Transverse colon (tissue), 3 donors: ENCODE results near the gene XYLT1.

Experiments used
- CTCF ChIP-seq, 5 experiments: fragments of 200-600 bp in 3 of 5; fragments of 450-650 bp in 2 of 5; sonication (generic) in 3 of 5; IDR thresholded peaks; 1 replicate in 2 of 5; 2 replicates in 3 of 5; pipeline ENCODE4 v1.5.1; 2016 to 2017; ENCODE audit warnings: antibody characterized with exemption in 5 of 5, inconsistent platforms in 3 of 5, mild to moderate bottlenecking in 2 of 5, moderate library complexity in 1 of 5
- POLR2A ChIP-seq: fragments of 450-650 bp; IDR thresholded peaks from one replicate; pipeline ENCODE4 v1.6.1; 2016; ENCODE audit warnings: antibody characterized with exemption, mild to moderate bottlenecking, moderate library complexity

GRCh38 chr16:17149904-17150483 is 320.8 kb downstream of the XYLT1 start:
- TF ChIP-seq CTCF (IDR thresholded peaks at IDR 0.05) (no peak), POLR2A (no peak)
